NCI-H446 treated with DMSO at 0.1 percent for 48 hours (cell line): ENCODE results near the gene CHST11.
"Not testable (repeated sequence)": the region's sequence is repeated elsewhere in the genome, so short reads cannot be mapped to it uniquely, and the experiment has no call there.

ENCODE experiments used
- DNase-seq: peaks from one replicate; lab custom pipeline; 2025; lab: John Stamatoyannopoulos, UW

The CHST11 gene

DNA sequence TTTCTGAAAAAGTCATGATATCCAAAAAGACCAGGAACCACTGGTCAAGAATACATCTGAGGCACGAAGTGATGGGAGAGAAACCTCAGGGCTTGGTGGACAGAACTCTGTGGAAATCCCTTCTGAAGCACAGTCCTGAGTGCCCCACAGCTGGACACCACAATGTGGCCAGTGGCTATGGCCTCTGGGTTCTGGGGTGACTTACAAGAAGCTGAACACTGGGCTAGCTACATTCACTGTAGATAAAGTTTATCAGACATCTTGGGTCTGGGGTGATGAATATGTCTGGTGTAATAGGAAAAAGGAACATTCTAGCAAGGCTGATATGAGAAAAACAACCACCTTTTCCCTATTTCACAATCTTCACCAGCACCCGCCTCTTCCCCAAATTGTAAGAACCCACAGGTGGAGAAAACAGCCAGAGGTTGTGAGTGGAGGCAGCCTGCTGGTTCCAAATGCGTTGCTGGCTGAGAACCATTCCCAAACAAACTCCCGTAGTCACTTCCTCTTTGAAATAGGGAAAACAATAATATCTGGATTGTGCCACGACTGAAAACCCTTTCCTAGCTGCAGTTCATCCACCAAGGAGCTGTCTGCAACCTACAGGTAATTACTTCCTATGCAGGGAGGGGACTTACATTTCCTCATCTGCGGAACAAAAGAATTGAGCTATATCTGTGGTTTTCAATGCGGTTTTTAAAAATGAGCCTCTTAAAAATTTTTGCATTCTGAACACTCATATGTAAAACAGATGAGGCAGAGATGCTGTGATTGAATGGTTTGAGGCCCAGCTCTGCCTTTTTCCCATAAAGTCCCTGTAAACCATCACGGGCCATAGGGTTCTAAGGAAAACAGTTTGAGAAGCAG is 307.7 kb downstream of the CHST11 start:
- DNase-seq = no peak

DNA sequence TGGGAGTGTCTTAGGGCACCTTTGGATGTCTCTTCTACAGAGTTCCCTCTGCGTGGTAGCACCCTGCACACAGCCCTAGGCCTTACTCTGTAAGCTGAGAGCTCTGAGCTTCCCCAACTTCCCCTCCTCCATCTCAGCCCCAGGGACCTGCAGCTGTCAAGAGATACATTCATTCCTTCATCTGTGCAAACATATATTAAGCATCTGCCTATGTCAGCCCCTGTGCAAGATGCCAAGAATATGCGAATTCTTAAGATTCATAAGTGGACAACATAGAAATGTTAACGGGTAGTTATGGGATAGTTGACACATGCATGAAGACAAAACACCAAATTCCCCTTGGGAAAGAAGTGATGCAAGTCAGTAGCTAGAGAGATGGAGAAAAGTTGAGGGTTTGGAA is 310.5 kb downstream of the CHST11 start:
- no peak for DNase-seq

DNA sequence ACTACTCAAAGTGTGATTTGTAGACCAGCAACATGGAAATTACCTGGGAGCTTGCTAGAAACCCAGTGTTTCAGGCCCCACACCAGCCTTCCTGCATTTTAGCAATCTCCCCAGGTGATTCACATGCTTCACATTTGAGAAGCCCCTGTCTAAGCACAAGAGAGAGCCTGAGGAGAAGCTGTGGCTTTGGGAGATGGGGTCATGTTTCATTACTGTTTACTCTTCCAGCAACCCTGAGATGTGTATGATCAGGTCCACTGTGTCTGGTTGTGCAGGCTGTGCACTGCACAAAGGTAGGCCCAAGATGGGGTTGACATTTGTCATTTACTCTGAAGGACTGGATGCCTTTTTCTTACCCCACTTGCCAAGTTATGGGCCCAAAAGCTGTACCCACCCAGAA is 311.3 kb downstream of the CHST11 start:
- no peak for DNase-seq

GRCh38 chr12:104769144-104769561 is 312.4 kb downstream of the CHST11 start:
- DNase-seq = no peak

GRCh38 chr12:104772336-104772735 is 315.6 kb downstream of the CHST11 start:
- no peak for DNase-seq

DNA sequence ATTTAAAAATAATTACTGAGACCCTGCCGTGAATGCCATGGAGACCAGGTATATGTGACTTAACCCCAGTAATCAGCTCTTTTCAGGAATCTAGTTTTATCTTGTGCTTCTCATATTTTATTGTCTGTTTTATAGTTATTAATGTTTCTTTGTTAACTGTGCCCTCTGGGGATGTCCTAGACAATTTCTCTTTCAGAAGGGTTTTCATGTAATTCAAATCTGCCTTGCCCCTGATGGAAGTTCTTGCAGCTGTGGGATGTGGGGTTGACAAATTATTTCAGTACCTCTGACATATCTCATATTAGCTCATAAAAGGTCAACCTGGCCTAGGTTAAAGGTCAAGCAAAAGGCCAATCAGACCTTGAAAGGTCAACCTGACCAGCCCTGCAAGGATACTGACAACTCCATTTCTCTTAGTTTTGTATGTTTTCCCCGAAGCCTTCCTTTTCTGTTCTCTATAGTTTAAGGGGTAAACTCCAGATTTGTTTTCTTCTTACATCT is 319.0 kb downstream of the CHST11 start:
- DNase-seq = no peak

DNA sequence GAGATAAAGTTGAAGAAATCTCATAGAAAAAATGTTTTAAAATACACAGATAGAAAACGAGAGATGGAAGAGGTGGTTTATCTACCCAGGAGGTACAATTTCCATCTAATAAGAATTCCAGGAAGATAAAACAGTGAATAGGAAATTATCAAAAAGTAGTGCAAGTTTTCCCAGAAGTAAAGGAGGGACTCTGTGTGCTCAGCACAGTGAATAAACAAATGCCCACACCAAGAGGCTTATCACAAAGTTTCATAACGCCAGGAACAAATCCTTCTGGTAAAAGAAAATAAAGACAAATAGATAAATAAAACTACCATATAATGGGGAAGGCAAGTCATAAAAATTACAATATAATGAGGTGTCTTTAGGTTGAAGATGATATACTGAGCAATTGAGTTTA is 322.4 kb downstream of the CHST11 start:
- DNase-seq = no peak

DNA sequence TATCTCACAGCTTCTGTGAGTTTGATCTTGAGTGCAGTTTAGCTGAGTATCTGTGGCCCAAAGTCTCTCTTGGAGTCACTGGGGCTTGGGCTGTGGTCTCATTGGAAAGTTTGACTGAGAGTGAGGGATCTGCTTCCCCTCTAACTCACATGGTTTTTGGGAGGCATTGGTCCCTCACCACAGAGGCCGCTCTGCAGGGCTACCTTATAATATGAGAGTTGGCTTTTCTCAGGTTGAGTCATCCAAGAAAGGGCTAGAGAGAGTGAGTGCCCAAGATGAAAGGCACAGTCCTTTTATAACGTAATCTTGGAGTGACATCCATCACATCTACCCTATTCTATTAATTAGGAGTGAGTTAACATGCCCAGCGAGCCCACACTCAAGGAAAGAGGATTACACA is 325.5 kb downstream of the CHST11 start:
- no peak for DNase-seq

- DNase-seq = no peak
Observed at GRCh38 chr12:104784592-104784991, 327.8 kb downstream of the CHST11 start.

GRCh38 chr12:104785886-104786285 is 329.1 kb downstream of the CHST11 start:
- DNase-seq = no peak

- no peak for DNase-seq
Observed at GRCh38 chr12:104786352-104786751, 329.6 kb downstream of the CHST11 start.

GRCh38 chr12:104788840-104789271 is 332.1 kb downstream of the CHST11 start:
- DNase-seq = no peak

GRCh38 chr12:104790296-104791125 is 333.8 kb downstream of the CHST11 start:
- no peak for DNase-seq

- DNase-seq = peak; percentile 94
Observed at GRCh38 chr12:104792570-104792969, 335.8 kb downstream of the CHST11 start.

- DNase-seq = peak; percentile 37
Observed at GRCh38 chr12:104793285-104793684, 336.5 kb downstream of the CHST11 start.

- no peak for DNase-seq
Observed at GRCh38 chr12:104793968-104794367, 337.2 kb downstream of the CHST11 start.

- DNase-seq = peak; percentile 94
Observed at GRCh38 chr12:104796475-104796862, 339.7 kb downstream of the CHST11 start.

DNA sequence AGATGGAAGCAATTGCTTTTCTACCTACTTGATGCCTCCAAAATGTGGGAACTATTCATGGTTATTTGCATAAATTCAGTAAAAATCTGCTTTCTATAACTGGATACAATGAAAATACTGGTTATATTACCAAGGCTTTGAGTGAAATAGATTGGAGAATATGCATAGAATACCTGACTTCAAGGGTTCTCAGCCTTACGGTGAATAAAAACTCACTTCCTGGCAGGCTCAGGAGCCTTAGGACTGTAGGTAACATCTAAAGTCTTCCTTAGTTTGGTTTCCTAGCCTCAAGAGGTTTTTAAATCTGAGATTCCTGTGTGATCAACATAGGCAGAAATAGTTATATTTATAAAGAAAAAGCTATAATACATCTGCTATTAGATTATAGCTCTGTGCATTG is 342.7 kb downstream of the CHST11 start:
- no peak for DNase-seq

DNA sequence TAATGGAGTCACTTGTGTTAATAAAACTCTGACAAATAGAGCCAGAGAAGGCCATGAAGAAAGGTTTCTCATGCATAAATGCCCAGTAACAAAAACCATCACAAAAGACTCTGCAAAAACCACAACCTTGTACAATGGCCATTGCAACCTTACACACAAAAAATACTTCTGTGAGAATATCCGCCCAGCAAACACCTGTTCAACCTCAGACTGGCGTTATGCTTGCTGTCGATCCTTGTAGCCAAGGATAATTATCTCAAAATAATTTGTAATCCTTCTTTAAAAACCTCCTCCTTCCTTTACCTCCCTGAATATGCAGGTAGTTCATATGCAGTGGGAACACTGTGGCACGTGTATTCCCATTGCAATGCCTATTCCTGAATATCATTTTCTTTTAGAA is 344.3 kb downstream of the CHST11 start:
- DNase-seq = no peak

DNA sequence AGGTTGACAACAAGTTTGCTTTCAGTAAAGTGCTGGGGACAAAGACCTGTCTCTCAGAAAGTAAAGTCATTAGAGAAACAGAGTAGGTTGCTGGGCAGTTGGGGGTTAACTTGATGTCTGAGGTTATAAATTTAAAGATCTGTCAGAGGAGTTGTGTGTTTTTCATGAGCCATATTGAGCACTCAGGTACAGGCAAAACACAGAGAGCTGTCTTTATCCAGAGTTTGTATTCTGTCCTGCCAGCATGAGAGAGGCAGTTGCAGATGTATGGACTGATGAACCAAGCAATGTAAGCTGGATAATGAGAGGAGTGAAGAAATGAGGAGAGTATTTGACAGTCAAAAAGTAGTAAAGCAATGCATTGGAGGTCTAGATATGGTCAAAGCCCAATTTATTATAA is 344.7 kb downstream of the CHST11 start:
- no peak for DNase-seq

GRCh38 chr12:104802208-104802607 is 345.5 kb downstream of the CHST11 start:
- no peak for DNase-seq

- no peak for DNase-seq
Observed at GRCh38 chr12:104805186-104805585, 348.4 kb downstream of the CHST11 start.

DNA sequence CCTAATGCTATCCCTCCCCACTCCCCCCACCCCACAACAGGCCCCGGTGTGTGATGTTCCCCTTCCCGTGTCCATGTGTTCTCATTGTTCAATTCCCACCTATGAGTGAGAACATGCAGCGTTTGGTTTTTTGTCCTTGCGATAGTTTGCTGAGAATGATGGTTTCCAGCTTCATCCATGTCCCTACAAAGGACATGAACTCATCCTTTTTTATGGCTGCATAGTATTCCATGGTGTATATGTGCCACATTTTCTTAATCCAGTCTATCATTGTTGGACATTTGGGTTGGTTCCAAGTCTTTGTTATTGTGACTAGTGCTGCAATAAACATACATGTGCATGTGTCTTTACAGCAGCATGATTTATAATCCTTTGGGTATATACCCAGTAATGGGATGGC is 349.4 kb downstream of the CHST11 start:
- DNase-seq = not testable (repeated sequence)
